Suprapubic skin (tissue), 4 donors: Measurements from ENCODE around the gene SRSF8. TPM values are rescaled to one million over a fixed set of nuclear protein-coding genes. Genes with fewer than 3 reads are reported as not detected.

Experiments used
- DNase-seq, 2 donors: peaks; one replicate each; pipeline ENCODE4 v3.0.0-alpha.2; 2019; ENCODE audit warnings: low spot score in 2 of 2
- H3K27ac ChIP-seq: fragments of 200-600 bp; sonication (generic); one replicate; pipeline ENCODE4 v1.5.1; 2019
- H3K27me3 ChIP-seq: fragments of 200-600 bp; sonication (generic); one replicate; pipeline ENCODE4 v1.5.1; 2019
- H3K36me3 ChIP-seq: fragments of 200-600 bp; sonication (generic); one replicate; pipeline ENCODE4 v1.5.1; 2019
- H3K4me1 ChIP-seq: fragments of 200-600 bp; sonication (generic); one replicate; pipeline ENCODE4 v1.5.1; 2019
- H3K4me3 ChIP-seq: fragments of 200-600 bp; sonication (generic); one replicate; pipeline ENCODE4 v1.5.1; 2019; ENCODE audit warnings: mild to moderate bottlenecking
- H3K9me3 ChIP-seq: fragments of 200-600 bp; sonication (generic); one replicate; pipeline ENCODE4 v1.5.1; 2019
- CTCF ChIP-seq, 2 donors: fragments of 200-600 bp in 1 of 2; fragments of 450-650 bp in 1 of 2; sonication (generic) in 1 of 2; IDR thresholded peaks; one replicate each; pipeline ENCODE4 v1.5.1; 2016 to 2019; ENCODE audit warnings: antibody characterized with exemption in 2 of 2, mild to moderate bottlenecking in 1 of 2, moderate library complexity in 1 of 2
- EP300 ChIP-seq: sonication (generic); formaldehyde crosslinking; IDR thresholded peaks from one replicate; pipeline ENCODE4 v1.6.1; 2017; ENCODE audit warnings: antibody characterized with exemption
- POLR2A ChIP-seq, 2 donors: fragments of 450-650 bp; IDR thresholded peaks; one replicate each; pipeline ENCODE4 v1.6.1; 2017; ENCODE audit warnings: antibody characterized with exemption in 2 of 2, mild to moderate bottlenecking in 2 of 2, moderate library complexity in 2 of 2
- POLR2AphosphoS5 ChIP-seq, 3 donors: sonication (generic); formaldehyde crosslinking; IDR thresholded peaks; one replicate each; pipeline ENCODE4 v1.6.1; 2017; ENCODE audit warnings: antibody characterized with exemption in 3 of 3
- WGBS: methylation state at CpG from one replicate; pipeline ENCODE4 v1.1.5; 2018; 5-methylcytosine and 5-hydroxymethylcytosine counted together
- total RNA-seq, 4 donors: library from RNA; depleted of rRNA; stranded (reverse); fragments of >200 nt; gene quantifications; one replicate each; pipeline ENCODE4 v1.1.0, GENCODE V29; 2016

The SRSF8 gene
- total RNA-seq, 4 donors from 2014 or later: 31.7 to 37.4 (median 35.5) TPM

DNA sequence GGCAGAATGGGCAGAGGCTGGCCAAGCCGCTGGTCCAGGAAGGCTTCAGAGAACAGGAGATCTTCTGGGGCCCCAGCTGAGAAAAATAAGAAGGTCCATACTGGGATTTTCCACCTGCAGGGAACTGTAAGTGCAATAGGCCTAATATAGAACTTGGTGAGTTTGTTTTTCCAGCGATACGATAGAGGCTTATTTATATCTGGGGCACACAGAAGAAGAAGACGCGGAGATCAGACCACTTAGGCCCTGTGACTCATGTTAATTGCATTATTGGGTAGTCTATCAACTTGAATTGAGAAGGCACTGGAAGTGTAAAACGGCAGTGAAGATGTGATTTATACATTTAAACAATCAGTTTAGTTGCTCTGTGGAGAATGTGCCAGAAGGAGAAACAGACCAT is 7.7 kb upstream of the SRSF8 start:
- Histone ChIP-seq H3K27me3 (peaks cover 7% of the 10 kb centered on the region), H3K9me3 (no peaks in the 10 kb centered on the region), H3K4me1 (no peaks in the 10 kb centered on the region), H3K27ac (no peak overlapping the region), H3K36me3 (no peaks in the 10 kb centered on the region), H3K4me3 (no peak overlapping the region)
- WGBS: 87% methylated on average over 6 of the region's 6 CpGs
- DNase-seq: no peak
- TF ChIP-seq EP300 (no peak), POLR2AphosphoS5 (IDR thresholded peaks at IDR 0.05) (no peak), CTCF (IDR thresholded peaks at IDR 0.05) (no peak), POLR2A (IDR thresholded peaks at IDR 0.05) (no peak)

- H3K9me3 ChIP-seq: no peaks in the 10 kb centered on the region
- H3K36me3 ChIP-seq: no peaks in the 10 kb centered on the region
- peaks cover 21% of the 10 kb centered on the region for H3K4me1 ChIP-seq
- DNase-seq: no peak
- H3K4me3 ChIP-seq: no peak overlapping the region
- no peak overlapping the region for H3K27ac ChIP-seq
- TF ChIP-seq EP300 (no peak), CTCF (IDR thresholded peaks at IDR 0.05) (no peak), POLR2A (IDR thresholded peaks at IDR 0.05) (no peak), POLR2AphosphoS5 (IDR thresholded peaks at IDR 0.05) (no peak)
- no peaks in the 10 kb centered on the region for H3K27me3 ChIP-seq
- WGBS: 90% methylated on average over 1 of the region's 1 CpG
Measured at GRCh38 chr11:95065336-95065735, 1.4 kb upstream of the SRSF8 start.

DNA sequence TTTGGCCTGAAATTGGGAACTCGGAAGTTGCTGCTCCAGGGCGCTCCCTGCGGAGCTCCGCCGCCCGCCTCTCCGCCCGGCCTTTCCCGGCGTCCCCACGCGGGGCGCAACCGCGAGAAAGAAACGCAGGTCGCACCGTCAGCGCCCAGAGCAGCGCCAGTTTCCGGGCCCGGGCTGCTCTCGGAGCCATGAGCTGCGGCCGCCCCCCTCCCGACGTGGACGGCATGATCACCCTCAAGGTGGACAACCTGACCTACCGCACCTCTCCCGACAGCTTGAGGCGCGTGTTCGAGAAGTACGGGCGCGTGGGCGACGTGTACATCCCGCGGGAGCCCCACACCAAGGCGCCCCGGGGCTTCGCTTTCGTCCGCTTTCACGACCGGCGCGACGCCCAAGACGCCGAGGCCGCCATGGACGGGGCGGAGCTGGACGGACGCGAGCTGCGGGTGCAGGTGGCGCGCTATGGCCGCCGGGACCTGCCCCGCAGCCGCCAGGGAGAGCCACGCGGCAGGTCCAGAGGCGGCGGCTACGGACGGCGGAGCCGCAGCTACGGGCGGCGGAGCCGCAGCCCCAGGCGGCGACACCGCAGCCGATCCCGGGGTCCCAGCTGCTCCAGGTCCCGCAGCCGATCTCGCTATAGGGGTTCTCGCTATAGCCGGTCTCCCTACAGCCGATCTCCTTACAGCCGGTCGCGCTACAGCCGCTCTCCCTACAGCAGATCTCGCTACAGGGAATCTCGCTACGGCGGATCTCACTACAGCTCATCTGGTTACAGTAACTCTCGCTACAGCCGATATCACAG is 521 bp downstream of the SRSF8 start:
- Histone ChIP-seq H3K4me3 (peak overlapping the region; percentile 97), H3K27me3 (no peaks in the 10 kb centered on the region), H3K4me1 (peaks cover 27% of the 10 kb centered on the region), H3K9me3 (no peaks in the 10 kb centered on the region), H3K36me3 (no peaks in the 10 kb centered on the region), H3K27ac (peak overlapping the region; percentile 98)
- 0% methylated on average over 21 of the region's 98 CpGs for WGBS
- peak; percentile 89 to 91 for DNase-seq
- TF ChIP-seq CTCF (IDR thresholded peaks at IDR 0.05): peak; percentile 63 to 79
- TF ChIP-seq POLR2AphosphoS5 (IDR thresholded peaks at IDR 0.05): peak in 2 of 3 donors; percentile 48 to 49
- TF ChIP-seq POLR2A (IDR thresholded peaks at IDR 0.05): peak in 1 of 2 donors; percentile 72
- no peak for TF ChIP-seq EP300

GRCh38 chr11:95067841-95068219 is 1.1 kb downstream of the SRSF8 start:
- no peaks in the 10 kb centered on the region for H3K36me3 ChIP-seq
- peaks cover 29% of the 10 kb centered on the region for H3K4me1 ChIP-seq
- H3K27me3 ChIP-seq: no peaks in the 10 kb centered on the region
- peak overlapping the region; percentile 98 for H3K27ac ChIP-seq
- under 1% methylated on average over 15 of the region's 16 CpGs for WGBS
- H3K9me3 ChIP-seq: no peaks in the 10 kb centered on the region
- TF ChIP-seq POLR2AphosphoS5 (IDR thresholded peaks at IDR 0.05): no peak
- no peak for TF ChIP-seq POLR2A (IDR thresholded peaks at IDR 0.05)
- H3K4me3 ChIP-seq: peak overlapping the region; percentile 97
- DNase-seq: no peak

DNA sequence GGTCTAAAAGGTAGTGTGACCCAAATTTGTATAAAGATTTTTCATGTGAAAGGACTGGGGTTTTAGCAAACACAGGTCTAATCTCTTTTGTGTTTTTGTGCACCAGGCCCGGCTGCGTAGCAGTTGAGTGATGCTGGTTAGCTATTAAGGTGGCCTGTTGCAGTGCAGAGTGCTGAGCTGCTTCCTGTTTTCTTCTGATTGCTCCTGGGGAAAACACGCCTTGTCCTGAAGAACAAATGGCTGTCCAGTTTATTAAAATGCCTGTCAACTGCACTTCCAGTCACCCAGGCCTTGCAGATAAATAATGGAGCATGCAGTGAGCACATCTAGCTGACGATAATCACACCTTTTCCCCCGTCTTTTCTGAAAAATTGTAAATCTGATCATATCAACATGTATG is 1.8 kb downstream of the SRSF8 start:
- H3K4me1 ChIP-seq: peaks cover 36% of the 10 kb centered on the region
- peak overlapping the region; percentile 97 for H3K4me3 ChIP-seq
- H3K36me3 ChIP-seq: no peaks in the 10 kb centered on the region
- TF ChIP-seq POLR2AphosphoS5 (IDR thresholded peaks at IDR 0.05) (peak in 2 of 3 donors; percentile 84 to 86), POLR2A (IDR thresholded peaks at IDR 0.05) (peak; percentile 33 to 61), CTCF (IDR thresholded peaks at IDR 0.05) (no peak), EP300 (no peak)
- H3K9me3 ChIP-seq: no peaks in the 10 kb centered on the region
- 0% methylated on average over 5 of the region's 5 CpGs for WGBS
- peak overlapping the region; percentile 98 for H3K27ac ChIP-seq
- DNase-seq: peak; percentile 84 to 87
- no peaks in the 10 kb centered on the region for H3K27me3 ChIP-seq
